Stomach smooth muscle (tissue), 2 donors: Measurements from ENCODE around the gene GRID1.

Experiments
- H3K27ac ChIP-seq: one replicate; pipeline ENCODE4 v1.7.0; 2013; ENCODE audit warnings: mild to moderate bottlenecking, low read length, inconsistent platforms
- H3K27me3 ChIP-seq, 2 donors: one replicate each; pipeline ENCODE4 v1.7.0; 2013; ENCODE audit warnings: low read length in 2 of 2; ENCODE audit not compliant: insufficient read depth in 2 of 2, control insufficient read depth in 1 of 2
- H3K36me3 ChIP-seq, 2 donors: one replicate each; pipeline ENCODE4 v1.7.0; 2013; ENCODE audit warnings: low read length in 2 of 2; ENCODE audit not compliant: control insufficient read depth in 2 of 2, insufficient read depth in 2 of 2
- H3K4me1 ChIP-seq: one replicate; pipeline ENCODE4 v1.7.0; 2013; ENCODE audit warnings: low read length; ENCODE audit not compliant: control insufficient read depth, insufficient read depth
- H3K4me3 ChIP-seq, 2 donors: one replicate each; pipeline ENCODE4 v1.7.0; 2013; ENCODE audit warnings: low read length in 2 of 2
- H3K9ac ChIP-seq, 2 donors: one replicate each; pipeline ENCODE4 v1.7.0; 2013; ENCODE audit warnings: low read length in 2 of 2, mild to moderate bottlenecking in 1 of 2
- H3K9me3 ChIP-seq, 2 donors: one replicate each; pipeline ENCODE4 v1.7.0; 2013; ENCODE audit warnings: low read length in 2 of 2; ENCODE audit not compliant: control insufficient read depth in 2 of 2
- donor health status: healthy.
- donor health status: Pancreatic carcinoma.

GRID1 gene

GRCh38 chr10:86151613-86152012, 215.0 kb downstream of the GRID1 start:
- Histone ChIP-seq H3K36me3 (no peaks in the 10 kb centered on the region), H3K27me3 (no peaks in the 10 kb centered on the region), H3K27ac (no peak overlapping the region), H3K4me3 (no peak overlapping the region), H3K9ac (no peak overlapping the region), H3K4me1 (peaks cover under 1% of the 10 kb centered on the region), H3K9me3 (no peaks in the 10 kb centered on the region)

- no peak overlapping the region for H3K9ac ChIP-seq
- H3K9me3 ChIP-seq: no peaks in the 10 kb centered on the region
- no peak overlapping the region for H3K27ac ChIP-seq
- no peaks in the 10 kb centered on the region for H3K27me3 ChIP-seq
- no peaks in the 10 kb centered on the region for H3K4me1 ChIP-seq
- no peak overlapping the region for H3K4me3 ChIP-seq
- no peaks in the 10 kb centered on the region for H3K36me3 ChIP-seq
These were observed 217.3 kb downstream of the GRID1 start for GRCh38 chr10:86149257-86149656.

- Histone ChIP-seq H3K4me3 (no peak overlapping the region), H3K9ac (no peak overlapping the region), H3K4me1 (no peaks in the 10 kb centered on the region), H3K27ac (no peak overlapping the region), H3K9me3 (no peaks in the 10 kb centered on the region), H3K36me3 (no peaks in the 10 kb centered on the region), H3K27me3 (no peaks in the 10 kb centered on the region)
These were observed 218.5 kb downstream of the GRID1 start for GRCh38 chr10:86148117-86148516.

GRCh38 chr10:86144301-86144700, 222.3 kb downstream of the GRID1 start:
- Histone ChIP-seq H3K9me3 (no peaks in the 10 kb centered on the region), H3K9ac (no peak overlapping the region), H3K36me3 (no peaks in the 10 kb centered on the region), H3K27me3 (no peaks in the 10 kb centered on the region), H3K4me3 (no peak overlapping the region), H3K4me1 (no peaks in the 10 kb centered on the region), H3K27ac (no peak overlapping the region)

GRCh38 chr10:86141896-86142295, 224.7 kb downstream of the GRID1 start:
- no peaks in the 10 kb centered on the region for H3K36me3 ChIP-seq
- H3K4me3 ChIP-seq: no peak overlapping the region
- no peak overlapping the region for H3K9ac ChIP-seq
- H3K9me3 ChIP-seq: no peaks in the 10 kb centered on the region
- no peaks in the 10 kb centered on the region for H3K27me3 ChIP-seq
- H3K27ac ChIP-seq: no peak overlapping the region
- no peaks in the 10 kb centered on the region for H3K4me1 ChIP-seq

GRCh38 chr10:86139066-86139657, 227.4 kb downstream of the GRID1 start:
- no peaks in the 10 kb centered on the region for H3K4me1 ChIP-seq
- H3K9ac ChIP-seq: no peak overlapping the region
- H3K36me3 ChIP-seq: no peaks in the 10 kb centered on the region
- H3K27me3 ChIP-seq: no peaks in the 10 kb centered on the region
- no peak overlapping the region for H3K4me3 ChIP-seq
- no peaks in the 10 kb centered on the region for H3K9me3 ChIP-seq
- no peak overlapping the region for H3K27ac ChIP-seq

GRCh38 chr10:86138551-86139065, 228.0 kb downstream of the GRID1 start:
- H3K4me3 ChIP-seq: no peak overlapping the region
- peaks cover 0 to 2% of the 10 kb centered on the region in 2 donors for H3K36me3 ChIP-seq
- H3K9ac ChIP-seq: no peak overlapping the region
- H3K4me1 ChIP-seq: no peaks in the 10 kb centered on the region
- H3K27ac ChIP-seq: no peak overlapping the region
- no peaks in the 10 kb centered on the region for H3K27me3 ChIP-seq
- H3K9me3 ChIP-seq: no peaks in the 10 kb centered on the region

GRCh38 chr10:86137561-86137960, 229.0 kb downstream of the GRID1 start:
- Histone ChIP-seq H3K36me3 (peaks cover 0 to 2% of the 10 kb centered on the region in 2 donors), H3K27me3 (no peaks in the 10 kb centered on the region), H3K27ac (no peak overlapping the region), H3K9ac (no peak overlapping the region), H3K4me1 (no peaks in the 10 kb centered on the region), H3K4me3 (no peak overlapping the region), H3K9me3 (no peaks in the 10 kb centered on the region)

- Histone ChIP-seq H3K27ac (no peak overlapping the region), H3K36me3 (peaks cover 0 to 2% of the 10 kb centered on the region in 2 donors), H3K9me3 (no peaks in the 10 kb centered on the region), H3K4me3 (no peak overlapping the region), H3K9ac (no peak overlapping the region), H3K27me3 (no peaks in the 10 kb centered on the region), H3K4me1 (no peaks in the 10 kb centered on the region)
These were observed 229.7 kb downstream of the GRID1 start for GRCh38 chr10:86136934-86137333.

- peaks cover 0 to 2% of the 10 kb centered on the region in 2 donors for H3K36me3 ChIP-seq
- no peak overlapping the region for H3K9ac ChIP-seq
- peaks cover 0 to 2% of the 10 kb centered on the region in 2 donors for H3K9me3 ChIP-seq
- no peak overlapping the region for H3K27ac ChIP-seq
- H3K4me3 ChIP-seq: no peak overlapping the region
- H3K4me1 ChIP-seq: no peaks in the 10 kb centered on the region
- no peaks in the 10 kb centered on the region for H3K27me3 ChIP-seq
These were observed 231.4 kb downstream of the GRID1 start for GRCh38 chr10:86135191-86135590.

GRCh38 chr10:86130737-86131475, 235.7 kb downstream of the GRID1 start:
- Histone ChIP-seq H3K27me3 (no peaks in the 10 kb centered on the region), H3K4me1 (no peaks in the 10 kb centered on the region), H3K9ac (no peak overlapping the region), H3K9me3 (peaks cover 0 to 3% of the 10 kb centered on the region in 2 donors), H3K27ac (no peak overlapping the region), H3K36me3 (peaks cover 0 to 2% of the 10 kb centered on the region in 2 donors), H3K4me3 (no peak overlapping the region)
